HCT116 (cell line): ENCODE data around the gene LCLAT1. TPM values are rescaled to one million over a fixed set of nuclear protein-coding genes. Genes with fewer than 3 reads are reported as not detected.

Experiments used
- ATAC-seq: fragments of 200-7000 bp; cut with Tn5 transposase; 2 replicates; pipeline ENCODE4 v1.9.1; 2020; ENCODE audit warnings: mild to moderate bottlenecking, moderate library complexity
- BruUV-seq: library from RNA; stranded (reverse); fragments of 400-500 nt; replicated peaks from 2 replicates; lab custom pipeline; 2021; lab: Mats Ljungman, UMichigan
- CTCF ChIA-PET: fragments of 300-600 bp; sonication (Branson Sonifier 250); formaldehyde crosslinking; loops from one replicate; lab custom pipeline; 2021; ENCODE audit warnings: antibody characterized with exemption; lab: Charles Lee
- POLR2A ChIA-PET: fragments of 300-600, 350-600 bp; sonication (Branson Sonifier 250); formaldehyde crosslinking; loops from one replicate; lab custom pipeline; 2021; ENCODE audit warnings: antibody characterized with exemption; lab: Charles Lee
- RAD21 ChIA-PET, 2 experiments: fragments of 300-600 bp; sonication (Branson Sonifier 250); formaldehyde crosslinking; loops; one replicate each; lab custom pipeline; 2023; ENCODE audit warnings: low total read pairs in 2 of 2; ENCODE audit not compliant: uncharacterized antibody in 2 of 2, unreplicated experiment in 2 of 2, low non-redundant PET in 1 of 2; lab: Charles Lee
- DNase-seq: peaks from one replicate; pipeline ENCODE4 v3.0.0-alpha.2; 2010; ENCODE audit warnings: low read depth, low spot score
- H2AFZ ChIP-seq: fragments of 200-600 bp; shearing (Covaris generic), sonication (generic); 2 replicates; pipeline ENCODE4 v1.6.1; 2017; ENCODE audit warnings: low read depth, mixed run types, mixed read lengths, antibody characterized with exemption, low read length; ENCODE audit not compliant: poor library complexity, severe bottlenecking
- H3K27ac ChIP-seq: 2 replicates; pipeline ENCODE4 v1.5.1; 2012; ENCODE audit warnings: low read depth, low read length
- H3K27me3 ChIP-seq: fragments of 200-600 bp; sonication (generic); 2 replicates; pipeline ENCODE4 v1.6.1; 2016; ENCODE audit warnings: mixed run types, low read length, mixed read lengths; ENCODE audit not compliant: insufficient read depth
- H3K36me3 ChIP-seq, 2 experiments: fragments of 200-500 bp in 1 of 2; fragments of 200-600 bp in 1 of 2; sonication (Bioruptor generic) in 1 of 2; sonication (generic) in 1 of 2; 2 replicates each; pipeline versions ENCODE4 v1.5.1 to v1.6.1; 2014 to 2016; ENCODE audit warnings: low read length in 2 of 2, inconsistent platforms in 1 of 2, mixed read lengths in 1 of 2, mixed run types in 1 of 2; ENCODE audit not compliant: insufficient read depth in 2 of 2, control insufficient read depth in 1 of 2
- H3K4me1 ChIP-seq, 2 experiments: fragments of 200-600 bp in 1 of 2; sonication (generic) in 1 of 2; 2 replicates each; pipeline versions ENCODE4 v1.5.1 to v1.6.1; 2012 to 2017; ENCODE audit warnings: low read length in 2 of 2, inconsistent platforms in 1 of 2, mild to moderate bottlenecking in 1 of 2, mixed read lengths in 1 of 2, mixed run types in 1 of 2, moderate library complexity in 1 of 2; ENCODE audit not compliant: insufficient read depth in 2 of 2, control insufficient read depth in 1 of 2
- H3K4me2 ChIP-seq: fragments of 200-600 bp; sonication (generic); 2 replicates; pipeline ENCODE4 v1.6.1; 2017; ENCODE audit warnings: mixed run types, low read length, mixed read lengths
- H3K4me3 ChIP-seq, 2 experiments: fragments of 200-600 bp in 1 of 2; sonication (generic) in 1 of 2; replicated peaks in 1 of 2; 2 replicates each; pipeline ENCODE4 v1.5.1; 2011 to 2016; ENCODE audit warnings: low read length in 2 of 2, control low read depth in 1 of 2, low read depth in 1 of 2, mild to moderate bottlenecking in 1 of 2, mixed read lengths in 1 of 2, mixed run types in 1 of 2
- H3K79me2 ChIP-seq: fragments of 200-600 bp; sonication (generic); 2 replicates; pipeline ENCODE4 v1.6.1; 2017; ENCODE audit warnings: mild to moderate bottlenecking, mixed run types, low read length, moderate library complexity, mixed read lengths; ENCODE audit not compliant: insufficient read depth
- H3K9ac ChIP-seq: fragments of 200-600 bp; sonication (generic); 2 replicates; pipeline ENCODE4 v1.6.1; 2016; ENCODE audit warnings: low read length, mixed read lengths
- H3K9me2 ChIP-seq: fragments of 200-600 bp; sonication (generic), shearing (Covaris generic); 2 replicates; pipeline ENCODE4 v1.6.1; 2017; ENCODE audit warnings: mixed run types, mild to moderate bottlenecking, moderate library complexity; ENCODE audit not compliant: insufficient read depth
- H3K9me3 ChIP-seq, 2 experiments: fragments of 200-500 bp in 1 of 2; fragments of 200-600 bp in 1 of 2; sonication (Bioruptor generic) in 1 of 2; sonication (generic) in 1 of 2; 2 replicates each; pipeline ENCODE4 v1.6.1; 2014 to 2017; ENCODE audit warnings: low read length in 2 of 2, mixed read lengths in 2 of 2, inconsistent platforms in 1 of 2, low read depth in 1 of 2, mild to moderate bottlenecking in 1 of 2, mixed run types in 1 of 2, moderate library complexity in 1 of 2; ENCODE audit not compliant: control insufficient read depth in 1 of 2, insufficient read depth in 1 of 2
- H4K20me1 ChIP-seq: fragments of 200-600 bp; sonication (generic), shearing (Covaris generic); 2 replicates; pipeline ENCODE4 v1.6.1; 2017; ENCODE audit warnings: mixed run types, mild to moderate bottlenecking, moderate library complexity; ENCODE audit not compliant: insufficient read depth
- ATF3 ChIP-seq: IDR thresholded peaks from 2 replicates; pipeline ENCODE4 v1.6.1; 2012
- CBX3 ChIP-seq: IDR thresholded peaks from 2 replicates; pipeline ENCODE4 v1.6.1; 2012; ENCODE audit warnings: low read depth
- CEBPB ChIP-seq: IDR thresholded peaks from 2 replicates; pipeline ENCODE4 v1.6.1; 2012; ENCODE audit warnings: low read depth
- EGR1 ChIP-seq: IDR thresholded peaks from 2 replicates; pipeline ENCODE4 v1.6.1; 2012; ENCODE audit warnings: low read depth
- ELF1 ChIP-seq: IDR thresholded peaks from 2 replicates; pipeline ENCODE4 v1.6.1; 2012; ENCODE audit warnings: low read depth, borderline replicate concordance
- EZH2 ChIP-seq: fragments of 200-600 bp; sonication (generic); IDR thresholded peaks from 2 replicates; pipeline ENCODE4 v1.6.1; 2017; ENCODE audit warnings: antibody characterized with exemption, mixed run types
- EZH2phosphoT487 ChIP-seq: fragments of 200-600 bp; IDR thresholded peaks from 2 replicates; pipeline ENCODE4 v1.6.1; 2018; ENCODE audit warnings: antibody characterized with exemption, borderline replicate concordance
- FOSL1 ChIP-seq: IDR thresholded peaks from 2 replicates; pipeline ENCODE4 v1.6.1; 2012; ENCODE audit warnings: low read depth
- JUND ChIP-seq: IDR thresholded peaks from 2 replicates; pipeline ENCODE4 v1.6.1; 2012
- POLR2A ChIP-seq: IDR thresholded peaks from 2 replicates; pipeline ENCODE4 v1.7.0; 2011; ENCODE audit warnings: borderline replicate concordance; ENCODE audit not compliant: insufficient read depth, insufficient read length; ENCODE audit errors: extremely low read depth
- REST ChIP-seq: IDR thresholded peaks from 2 replicates; pipeline ENCODE4 v1.6.1; 2012; ENCODE audit warnings: low read depth
- SIN3A ChIP-seq: IDR thresholded peaks from 2 replicates; pipeline ENCODE4 v1.6.1; 2012; ENCODE audit warnings: low read depth
- SP1 ChIP-seq: IDR thresholded peaks from 2 replicates; pipeline ENCODE4 v1.6.1; 2012; ENCODE audit warnings: low read depth
- intact Hi-C: fragments of 100-400 bp; cut with micrococcal nuclease; formaldehyde crosslinking; loops from 2 replicates; pipeline ENCODE4 v1.10.0; 2022
- total RNA-seq: library from RNA; stranded (reverse); gene quantifications from one replicate; pipeline ENCODE4 v1.2.1, GENCODE V29; 2021; ENCODE audit not compliant: unreplicated experiment

Gene LCLAT1
- total RNA-seq, 1 experiment from 2014 or later, result 36.2 TPM

DNA sequence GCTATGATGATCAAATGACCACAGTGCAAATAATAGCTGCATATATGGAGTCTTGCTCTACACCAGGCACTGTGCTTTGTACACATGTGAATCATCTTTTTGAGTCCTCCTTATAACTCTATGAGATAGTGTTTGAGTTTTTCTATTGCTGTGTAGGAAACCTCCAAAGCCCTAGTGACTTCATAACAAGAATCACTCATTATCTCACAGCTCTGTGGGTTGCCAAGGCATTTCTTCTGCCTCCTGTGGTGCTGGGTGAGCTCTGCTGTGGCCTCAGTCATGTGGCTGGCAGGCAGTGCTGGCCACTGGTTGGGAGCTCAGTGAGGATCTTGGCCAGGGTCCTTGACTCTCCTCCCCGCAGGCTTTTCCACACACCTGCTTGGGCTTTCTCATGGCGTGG lies 206.8 kb downstream of the LCLAT1 start:
- no peak overlapping the region for H3K4me2 ChIP-seq

GRCh38 chr2:30654404-30654803 lies 207.4 kb downstream of the LCLAT1 start:
- no peaks in the 10 kb centered on the region for H3K9me3 ChIP-seq
- ChIA-PET POLR2A (no interaction called here), RAD21 (no interaction called here), CTCF (no interaction called here)
- no peaks in the 10 kb centered on the region for H3K9me2 ChIP-seq
- H4K20me1 ChIP-seq, result no peaks in the 10 kb centered on the region
- no peak overlapping the region for H2AFZ ChIP-seq
- no peaks in the 10 kb centered on the region for H3K4me1 ChIP-seq
- no peak overlapping the region for H3K27ac ChIP-seq
- H3K4me3 ChIP-seq, result no peak overlapping the region
- H3K36me3 ChIP-seq, result no peaks in the 10 kb centered on the region
- BruUV-seq, result no TSS peak
- no peak overlapping the region for H3K4me2 ChIP-seq
- ATAC-seq, result no peak
- TF ChIP-seq SP1 (no peak), CBX3 (no peak), CEBPB (no peak), EZH2 (no peak), ELF1 (no peak), JUND (no peak), SIN3A (no peak), EZH2phosphoT487 (no peak), EGR1 (no peak), REST (no peak), ATF3 (no peak), POLR2A (no peak)
- intact Hi-C loops, result no loop called here
- no peak overlapping the region for H3K9ac ChIP-seq
- H3K27me3 ChIP-seq, result no peaks in the 10 kb centered on the region
- DNase-seq, result no peak
- no peaks in the 10 kb centered on the region for H3K79me2 ChIP-seq

More for the DNA sequence above, 206.8 kb downstream of the LCLAT1 start:
- no peak overlapping the region for H3K4me3 ChIP-seq
- CTCF ChIA-PET, result no interaction called here
- H3K9me2 ChIP-seq, result no peaks in the 10 kb centered on the region
- RAD21 ChIA-PET, result no interaction called here
- H2AFZ ChIP-seq, result no peak overlapping the region
- no peaks in the 10 kb centered on the region for H3K4me1 ChIP-seq
- H3K27ac ChIP-seq, result no peak overlapping the region
- H3K9me3 ChIP-seq, result no peaks in the 10 kb centered on the region
- no peak for DNase-seq
- no TSS peak for BruUV-seq
- no peaks in the 10 kb centered on the region for H3K36me3 ChIP-seq
- POLR2A ChIA-PET, result no interaction called here
- TF ChIP-seq FOSL1, result no peak
- no peak for TF ChIP-seq SP1
- TF ChIP-seq CEBPB, result no peak
- TF ChIP-seq SIN3A, result no peak
- TF ChIP-seq JUND, result no peak
- intact Hi-C loops, result no loop called here
- no peaks in the 10 kb centered on the region for H4K20me1 ChIP-seq
- H3K27me3 ChIP-seq, result no peaks in the 10 kb centered on the region
- no peaks in the 10 kb centered on the region for H3K79me2 ChIP-seq
- ATAC-seq, result no peak
- no peak overlapping the region for H3K9ac ChIP-seq
